H1 (cell line): Measurements from ENCODE around the gene GNAI2. TPM values are rescaled to one million over a fixed set of nuclear protein-coding genes. Genes with fewer than 3 reads are reported as not detected.

ENCODE experiments used
- CHD2 ChIP-seq: IDR thresholded peaks from 2 replicates; pipeline ENCODE4 v1.6.1; 2012; ENCODE audit warnings: low read length, improper control_type of control experiment
- EGR1 ChIP-seq: IDR thresholded peaks from 2 replicates; pipeline ENCODE4 v1.6.1; 2011; ENCODE audit warnings: low read depth, low read length, borderline replicate concordance
- NRF1 ChIP-seq: IDR thresholded peaks from 2 replicates; pipeline ENCODE4 v1.6.1; 2011; ENCODE audit warnings: mild to moderate bottlenecking, low read depth, low read length, improper control_type of control experiment
- RBBP5 ChIP-seq: IDR thresholded peaks from 2 replicates; pipeline ENCODE4 v1.7.1; 2012; ENCODE audit warnings: low read depth, mild to moderate bottlenecking, inconsistent platforms, low read length, moderate library complexity, borderline replicate concordance
- SIN3A ChIP-seq, 2 experiments: IDR thresholded peaks in 1 of 2; conservative IDR thresholded peaks in 1 of 2; 2 replicates each; pipeline ENCODE4 v1.6.1; 2011 to 2012; ENCODE audit warnings: low read length in 2 of 2, improper control_type of control experiment in 1 of 2, low read depth in 1 of 2, mild to moderate bottlenecking in 1 of 2
- SIRT6 ChIP-seq: IDR thresholded peaks from one replicate; pipeline ENCODE4 v1.7.1; 2012; ENCODE audit warnings: low read length, inconsistent platforms
- SP1 ChIP-seq: IDR thresholded peaks from 2 replicates; pipeline ENCODE4 v1.6.1; 2011; ENCODE audit warnings: low read depth, low read length
- TEAD4 ChIP-seq: IDR thresholded peaks from 2 replicates; pipeline ENCODE4 v1.6.1; 2012; ENCODE audit warnings: low read depth, low read length, inconsistent platforms, mixed read lengths
- USF2 ChIP-seq: IDR thresholded peaks from 2 replicates; pipeline ENCODE4 v1.6.1; 2011; ENCODE audit warnings: low read length, improper control_type of control experiment
- polyA plus RNA-seq, 7 experiments: library from polyadenylated mRNA; depleted of rRNA in 3 of 7; stranded (reverse) in 5 of 7; unstranded in 2 of 7; fragments of >200 nt in 5 of 7; fragments of 200-250 nt in 2 of 7; gene quantifications; 1 replicate in 5 of 7; 2 replicates in 1 of 7; 4 replicates in 1 of 7; pipeline versions ENCODE4 v1.2.1 to v1.2.3, GENCODE V29; 2011 to 2013; ENCODE audit warnings: missing spikeins in 2 of 7, mixed read lengths in 2 of 7
- total RNA-seq: library from RNA; stranded (reverse); fragmentation: NEBNext Ultra II Directional; extraction: Animal tissue kit (Norgen Biotek cat#: 25700); gene quantifications from 2 replicates; pipeline ENCODE4 v1.2.1, GENCODE V29; 2021
- TF ChIP-seq, protein P1 (sequence below), 3 experiments: IDR thresholded peaks; 1 replicate in 2 of 3; 2 replicates in 1 of 3; pipeline versions ENCODE4 v1.5.1 to v1.6.1; 2011; ENCODE audit warnings: low read length in 3 of 3, mild to moderate bottlenecking in 3 of 3, inconsistent platforms in 2 of 3, low read depth in 1 of 3, moderate library complexity in 1 of 3; ENCODE audit not compliant: insufficient read depth in 1 of 3; ENCODE audit errors: control extremely low read depth in 1 of 3

GNAI2 gene
- total and polyA plus RNA-seq, 2 of the 8 experiments (the other 6 are each of a cell fraction or from before 2014, with no cell fraction given), result 168 to 539 TPM

GRCh38 chr3:50258029-50258680, 22.2 kb downstream of the GNAI2 start (continued):
- TF ChIP-seq SIN3A (conservative IDR thresholded peaks at IDR 0.05 in 1 of 2, IDR thresholded peaks at IDR 0.05 in 1 of 2; ENCODE audit: low read depth in 1 of 2, low read length in 2 of 2) (no peak), SIRT6 (no peak), TEAD4 (no peak), SP1 (no peak), CHD2 (no peak), NRF1 (no peak), RBBP5 (no peak), USF2 (no peak), EGR1 (no peak)
- TF ChIP-seq, protein P1, sequence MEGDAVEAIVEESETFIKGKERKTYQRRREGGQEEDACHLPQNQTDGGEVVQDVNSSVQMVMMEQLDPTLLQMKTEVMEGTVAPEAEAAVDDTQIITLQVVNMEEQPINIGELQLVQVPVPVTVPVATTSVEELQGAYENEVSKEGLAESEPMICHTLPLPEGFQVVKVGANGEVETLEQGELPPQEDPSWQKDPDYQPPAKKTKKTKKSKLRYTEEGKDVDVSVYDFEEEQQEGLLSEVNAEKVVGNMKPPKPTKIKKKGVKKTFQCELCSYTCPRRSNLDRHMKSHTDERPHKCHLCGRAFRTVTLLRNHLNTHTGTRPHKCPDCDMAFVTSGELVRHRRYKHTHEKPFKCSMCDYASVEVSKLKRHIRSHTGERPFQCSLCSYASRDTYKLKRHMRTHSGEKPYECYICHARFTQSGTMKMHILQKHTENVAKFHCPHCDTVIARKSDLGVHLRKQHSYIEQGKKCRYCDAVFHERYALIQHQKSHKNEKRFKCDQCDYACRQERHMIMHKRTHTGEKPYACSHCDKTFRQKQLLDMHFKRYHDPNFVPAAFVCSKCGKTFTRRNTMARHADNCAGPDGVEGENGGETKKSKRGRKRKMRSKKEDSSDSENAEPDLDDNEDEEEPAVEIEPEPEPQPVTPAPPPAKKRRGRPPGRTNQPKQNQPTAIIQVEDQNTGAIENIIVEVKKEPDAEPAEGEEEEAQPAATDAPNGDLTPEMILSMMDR (IDR thresholded peaks at IDR 0.05; ENCODE audit: control extremely low read depth in 1 of 3, insufficient read depth in 1 of 3, low read depth in 1 of 3, low read length in 3 of 3), result no peak
